HG02840 (cell line): ENCODE measurements around the gene CSK.
"Not testable (repeated sequence)": the region's sequence is repeated elsewhere in the genome, so short reads cannot be mapped to it uniquely, and the experiment has no call there.

ENCODE experiments used
- ATAC-seq: cut with Tn5 transposase; IDR thresholded peaks from one replicate; pipeline ENCODE4 v1.9.1; 2021; ENCODE audit warnings: mild to moderate bottlenecking, moderate library complexity, moderate number of reproducible peaks; ENCODE audit not compliant: unreplicated experiment, low FRiP score

The CSK gene

DNA sequence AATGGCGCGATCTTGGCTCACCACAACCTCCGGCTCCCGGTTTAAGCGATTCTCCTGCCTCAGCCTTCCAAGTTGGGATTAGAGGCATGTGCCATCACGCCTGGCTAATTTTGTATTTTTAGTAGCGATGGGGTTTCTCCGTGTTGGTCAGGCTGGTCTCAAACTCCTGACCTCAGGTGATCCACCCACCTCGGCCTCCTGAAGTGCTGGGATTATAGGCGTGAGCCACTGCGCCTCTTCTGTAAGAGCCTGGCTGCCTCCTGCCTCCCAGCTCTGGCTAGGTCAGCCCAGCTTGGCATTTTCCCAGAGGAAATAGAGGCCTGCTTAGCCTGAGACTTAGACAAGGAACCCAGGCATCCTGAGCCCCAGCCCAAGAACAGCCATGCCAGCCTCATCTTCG lies 4.2 kb downstream of the CSK start:
- not testable (repeated sequence) for ATAC-seq

DNA sequence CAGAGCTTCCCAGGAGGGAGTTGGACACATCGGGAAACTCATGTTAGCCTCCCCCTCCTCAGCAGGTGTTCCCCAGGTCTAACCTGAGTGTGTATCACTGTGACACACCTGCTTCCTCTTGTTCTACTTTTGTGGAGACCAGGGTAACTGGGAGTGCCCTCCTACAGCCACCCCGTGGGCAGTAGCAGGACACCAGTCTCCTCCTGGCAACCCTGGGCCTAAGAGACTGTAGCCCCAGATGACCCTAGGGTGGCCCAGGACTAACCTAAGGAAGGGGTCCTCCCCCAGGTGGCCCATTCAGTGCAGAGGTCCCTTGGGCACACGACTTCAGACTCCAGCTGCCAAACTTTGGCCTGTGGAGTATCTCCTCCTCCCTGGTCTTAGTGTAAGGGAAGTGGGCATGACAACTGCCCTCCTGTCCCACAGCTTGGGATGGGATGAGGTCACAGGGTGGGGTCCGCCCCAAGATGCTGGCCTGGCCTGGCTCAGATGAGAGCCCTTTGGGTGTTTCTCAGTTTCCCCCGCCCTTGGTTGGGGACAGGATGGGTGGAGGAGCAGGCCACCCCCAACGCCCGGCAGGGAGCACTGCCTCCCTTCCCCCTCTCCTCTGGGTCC lies 4.8 kb downstream of the CSK start:
- ATAC-seq = no peak

DNA sequence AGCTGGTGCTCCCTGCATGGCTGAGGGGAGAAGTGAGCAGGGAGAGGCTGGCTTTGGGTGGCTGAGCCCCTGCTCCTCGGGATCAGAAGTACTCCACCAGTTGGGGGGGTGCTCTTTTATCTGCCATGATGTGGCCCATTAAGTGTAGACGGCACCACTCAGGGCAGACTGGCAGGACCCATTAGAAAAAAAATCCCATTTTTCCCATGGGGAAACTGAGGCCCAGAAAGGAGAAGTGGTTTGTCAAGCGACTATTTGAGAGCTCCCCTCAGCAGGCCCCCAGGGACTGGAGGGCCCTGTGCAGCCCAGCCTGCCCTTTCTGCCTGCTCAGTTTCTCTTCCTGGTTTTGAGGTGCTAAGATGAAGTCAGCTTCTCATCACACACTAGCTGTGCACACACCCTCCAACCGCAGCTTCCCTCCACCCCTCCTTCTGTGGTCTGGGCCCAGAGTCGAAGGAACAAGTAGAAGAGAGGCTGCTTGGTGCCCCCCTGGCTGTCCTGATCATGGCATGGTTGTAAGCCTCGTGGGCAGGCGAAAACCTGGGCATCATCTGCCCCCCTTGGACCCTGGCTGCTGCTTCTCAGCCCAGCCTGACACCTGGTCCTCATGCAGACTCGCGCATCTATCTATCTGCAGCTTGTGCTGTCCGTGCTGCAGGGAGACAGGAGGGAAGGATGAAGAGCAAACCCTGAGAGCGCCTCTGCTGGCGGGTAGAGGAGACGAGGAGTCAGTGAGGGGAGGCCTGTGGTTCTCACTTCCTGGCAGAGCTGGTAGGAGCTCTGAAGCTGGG lies 5.6 kb downstream of the CSK start:
- peak; percentile 43 for ATAC-seq

DNA sequence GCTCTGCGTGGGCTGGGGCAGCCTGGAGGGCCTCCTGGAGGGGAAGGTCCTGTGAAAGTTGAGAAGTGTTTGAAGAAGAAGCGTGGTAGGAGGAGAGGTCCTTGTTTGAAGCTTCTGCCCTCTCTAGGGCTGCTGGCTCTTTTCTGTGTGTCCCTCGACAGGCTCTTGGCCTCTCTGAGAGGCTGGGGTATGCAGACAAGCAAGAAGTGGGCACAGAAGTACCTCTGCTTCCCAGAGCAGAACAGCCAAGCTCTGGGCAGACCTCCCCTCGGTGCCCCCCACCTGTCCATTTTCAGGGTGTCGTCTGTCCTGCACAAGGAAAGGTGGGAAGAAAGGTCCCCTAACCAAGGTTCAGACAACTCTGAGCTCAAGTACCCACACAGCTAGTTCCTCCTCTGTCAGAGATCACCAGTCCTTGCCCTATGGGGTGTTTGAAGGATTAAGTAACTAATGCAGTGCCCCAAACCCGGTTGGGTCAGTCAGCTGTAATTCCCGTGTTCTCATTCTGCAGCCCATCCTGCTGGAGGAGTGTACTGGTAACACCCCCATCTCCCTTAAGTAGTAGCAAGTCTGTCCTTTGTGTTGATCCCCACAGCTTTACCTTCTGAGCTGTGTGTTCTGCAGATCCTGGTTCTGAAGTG lies 6.3 kb downstream of the CSK start:
- ATAC-seq = no peak

DNA sequence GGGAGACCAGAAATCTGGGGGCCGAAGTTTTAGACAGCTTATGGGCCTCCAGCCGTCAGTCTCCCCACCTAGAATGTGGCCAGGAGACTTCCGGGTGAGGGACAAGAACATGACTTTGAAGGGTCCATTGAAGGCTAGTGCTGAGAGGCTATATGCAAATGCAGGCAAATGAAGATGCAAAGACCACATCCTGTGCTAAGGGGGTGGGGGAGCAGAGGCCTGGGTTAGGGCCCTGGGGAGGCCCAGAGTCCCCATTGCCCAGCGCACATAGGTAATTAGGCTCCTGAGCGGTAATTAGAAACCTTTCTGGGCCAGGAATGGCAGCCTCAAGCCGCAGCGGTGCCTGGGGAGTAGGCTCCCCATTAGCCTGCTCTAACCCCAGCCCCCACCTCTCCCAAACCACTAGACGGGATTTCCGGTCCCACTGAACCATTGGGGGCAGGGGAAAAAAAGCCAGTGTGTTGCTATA lies 6.8 kb downstream of the CSK start:
- ATAC-seq = peak; percentile 24

DNA sequence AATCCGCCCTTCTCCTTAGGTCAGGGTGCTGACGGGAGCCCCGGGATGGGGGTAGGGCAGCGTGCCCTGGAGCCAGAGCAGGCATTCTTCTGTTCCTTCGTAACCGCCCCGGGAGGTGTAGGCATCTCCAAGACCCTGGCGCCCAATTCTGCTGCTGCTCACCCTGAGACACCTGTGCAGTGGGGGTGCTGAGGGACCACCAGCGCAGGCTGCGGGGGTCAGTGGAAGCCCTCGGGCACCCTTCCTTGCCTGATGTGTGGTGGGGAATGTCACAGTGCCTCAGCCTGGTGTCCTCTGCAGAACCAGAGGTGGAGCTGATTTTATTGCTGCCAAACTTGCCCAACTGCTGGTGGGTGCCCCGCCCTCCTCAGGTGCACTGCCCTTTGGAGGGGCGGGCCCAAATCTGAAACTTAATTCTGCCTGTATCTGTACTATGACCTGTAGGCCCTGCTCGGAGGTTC lies 7.3 kb downstream of the CSK start:
- ATAC-seq = no peak

DNA sequence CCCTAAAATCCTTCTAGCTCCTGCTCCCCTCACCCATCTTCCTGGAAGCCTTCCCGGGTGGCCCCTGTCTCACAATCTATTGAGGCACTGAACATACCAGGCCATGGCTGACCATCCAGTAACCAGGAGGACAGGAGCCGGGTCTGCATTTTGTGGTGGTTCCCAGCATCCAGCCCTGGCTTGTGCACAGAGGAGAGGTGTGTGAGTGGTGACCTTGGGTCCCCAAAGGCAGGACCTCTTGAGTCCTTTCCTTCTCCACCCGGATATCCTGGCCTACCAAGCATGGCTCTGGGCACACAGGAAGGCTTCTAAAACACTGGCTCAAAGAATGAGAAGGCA lies 7.8 kb downstream of the CSK start:
- no peak for ATAC-seq

DNA sequence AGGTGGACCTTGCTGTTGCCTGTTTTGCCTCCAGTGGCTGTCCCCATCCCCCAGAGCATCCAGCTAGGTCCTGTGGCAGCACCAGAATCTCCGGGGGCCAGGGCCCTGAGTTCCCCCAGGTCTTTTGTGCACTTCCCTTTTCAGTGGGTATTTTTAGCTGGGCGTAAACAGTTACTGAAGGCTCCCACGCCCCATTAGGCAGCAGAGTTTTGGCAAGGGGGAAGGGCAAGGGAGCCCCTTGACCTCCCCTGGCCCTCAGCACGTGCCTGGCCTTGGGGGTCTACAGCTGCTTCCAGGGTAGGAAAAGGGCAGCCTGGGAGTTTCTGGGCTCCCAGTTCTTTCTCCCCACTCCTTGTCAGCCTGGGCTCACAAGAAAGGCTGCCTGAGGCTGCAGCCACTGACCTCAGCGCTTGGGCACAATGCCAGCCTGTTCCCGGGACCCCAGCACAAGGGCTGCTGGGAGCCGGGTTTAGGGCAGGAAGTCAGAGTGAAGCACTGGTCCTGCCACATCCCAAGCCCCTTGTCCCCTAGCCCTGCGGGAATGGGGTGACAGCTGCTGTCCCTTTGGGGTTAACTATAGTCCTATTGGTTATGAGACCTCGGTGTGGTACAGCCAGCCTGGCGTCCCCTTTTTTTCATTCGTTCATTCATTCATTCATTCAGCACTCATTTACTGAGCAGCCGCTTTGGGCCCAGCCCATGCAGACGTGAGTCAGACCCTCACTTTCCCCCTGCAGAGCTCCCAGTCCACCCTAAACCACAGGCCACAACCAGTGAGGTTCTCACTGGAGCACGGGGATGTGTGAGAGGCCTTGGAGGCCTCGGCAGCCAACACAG lies 8.4 kb downstream of the CSK start:
- no peak for ATAC-seq

DNA sequence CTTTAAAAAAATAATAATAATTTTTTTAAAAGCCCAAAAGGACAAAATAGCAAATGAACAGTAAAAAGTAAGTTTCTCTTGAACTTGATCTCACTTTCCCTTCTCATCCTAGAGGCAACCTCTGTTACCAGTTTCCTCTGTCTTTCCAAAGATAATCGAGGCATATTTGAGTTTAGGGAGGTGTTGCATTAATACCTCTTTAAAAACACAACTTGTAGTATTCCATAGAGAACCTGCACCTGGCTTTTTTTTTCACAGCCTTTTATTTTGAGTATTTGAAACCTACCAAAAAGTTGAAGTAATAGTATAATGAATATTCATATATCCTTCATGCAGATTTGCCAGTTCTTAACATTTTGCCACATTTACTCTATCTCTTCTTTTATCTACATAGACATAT lies 9.1 kb downstream of the CSK start:
- ATAC-seq = no peak

DNA sequence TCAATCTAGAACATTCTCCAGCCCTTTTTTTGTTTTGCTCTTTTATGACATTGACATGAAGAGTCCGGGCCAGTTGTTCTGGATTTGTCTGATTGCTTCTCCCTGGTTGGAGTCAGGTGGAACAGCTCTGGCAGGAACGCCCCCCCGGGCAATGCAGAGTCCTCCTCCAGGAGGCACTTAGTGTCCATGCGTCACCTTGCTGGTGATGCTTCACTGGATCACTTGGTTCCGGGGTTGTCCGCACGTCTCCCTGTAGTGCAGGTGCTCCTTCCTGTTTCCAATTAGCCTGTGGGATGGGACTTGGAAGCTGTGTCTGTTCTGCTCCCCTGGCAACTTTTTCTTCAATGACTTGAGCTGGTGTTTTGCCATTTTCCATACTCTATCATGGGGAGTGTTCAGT lies 9.8 kb downstream of the CSK start:
- ATAC-seq = no peak

DNA sequence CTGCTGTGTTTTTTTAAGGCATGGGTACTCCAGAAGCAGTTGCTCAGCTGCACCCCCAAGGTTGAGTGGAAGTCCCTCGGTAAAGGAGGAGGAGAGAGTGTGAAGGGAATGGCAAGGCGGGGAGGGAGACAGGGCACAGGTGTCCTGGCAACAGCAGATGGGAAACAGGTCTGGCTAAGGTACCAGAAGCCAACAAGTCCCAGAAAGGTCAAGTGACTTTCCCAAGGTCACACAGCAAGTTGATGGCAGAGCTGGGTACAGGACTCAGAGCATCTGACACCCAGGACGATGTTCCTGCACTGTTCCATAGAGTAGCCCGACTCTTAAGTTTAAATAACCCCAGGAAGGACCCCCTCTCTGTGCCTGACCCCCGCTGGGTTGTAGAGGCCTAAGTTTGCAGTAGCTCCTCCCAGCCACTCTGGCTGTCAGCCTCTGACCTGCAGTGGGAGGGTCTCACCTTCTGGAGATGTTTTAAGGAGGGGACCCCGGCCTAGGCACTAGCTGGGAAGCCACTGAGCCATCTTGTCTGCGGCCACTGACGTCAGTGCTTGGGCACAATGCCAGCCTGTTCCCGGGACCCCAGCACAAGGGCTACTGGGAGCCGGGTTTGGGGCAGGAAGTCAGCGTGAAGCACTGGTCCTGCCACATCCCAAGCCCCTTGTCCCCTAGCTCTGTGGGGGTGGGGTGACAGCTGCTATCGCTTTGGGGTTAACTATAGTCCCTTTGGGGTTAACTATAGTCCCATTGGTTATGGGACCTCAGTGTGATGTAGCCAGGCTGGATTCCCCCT lies 10.5 kb downstream of the CSK start:
- no peak for ATAC-seq

DNA sequence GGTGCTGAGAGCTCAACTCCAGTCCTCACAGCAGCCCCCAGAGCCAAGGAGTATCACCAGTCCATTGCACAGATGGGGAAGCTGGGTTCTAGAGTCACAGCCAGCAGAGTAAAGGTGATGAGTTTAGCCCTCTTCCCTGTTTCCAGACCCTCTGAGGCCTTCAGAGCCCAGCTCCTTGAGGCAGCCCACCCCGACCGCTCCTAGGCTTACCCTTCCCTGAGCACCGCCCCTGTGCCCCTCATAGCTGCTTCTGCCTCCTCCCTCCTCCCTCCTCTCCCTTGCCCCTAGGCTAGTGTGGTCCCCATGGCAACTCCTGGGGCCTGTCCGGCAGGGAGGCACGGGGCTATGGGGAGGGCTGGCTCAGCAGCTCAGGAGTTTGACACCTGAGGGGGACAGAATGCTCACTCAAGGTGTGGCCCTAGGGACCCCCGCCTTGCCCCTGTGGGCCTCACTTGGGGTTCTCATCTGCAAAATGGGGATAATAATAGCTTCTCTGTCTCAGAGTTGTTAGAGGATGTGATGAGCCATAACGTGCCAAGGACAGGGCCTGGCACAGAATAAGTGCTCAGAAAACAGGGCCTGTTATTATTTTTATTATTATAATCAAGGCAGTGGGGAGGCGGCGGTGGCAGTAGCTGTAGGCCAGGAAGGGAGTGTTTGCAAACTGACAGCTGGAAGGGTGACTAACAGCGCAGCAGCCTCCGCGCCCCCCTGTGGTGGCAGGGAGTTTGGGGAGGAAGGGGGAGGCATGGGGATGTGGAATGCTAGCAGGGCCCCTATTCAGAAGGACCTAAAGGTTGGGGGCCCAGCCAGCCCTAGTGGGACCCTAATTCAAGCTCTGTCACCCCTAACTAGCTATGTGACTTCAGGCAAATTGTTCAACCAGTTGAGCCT lies 11.5 kb downstream of the CSK start:
- ATAC-seq = no peak

DNA sequence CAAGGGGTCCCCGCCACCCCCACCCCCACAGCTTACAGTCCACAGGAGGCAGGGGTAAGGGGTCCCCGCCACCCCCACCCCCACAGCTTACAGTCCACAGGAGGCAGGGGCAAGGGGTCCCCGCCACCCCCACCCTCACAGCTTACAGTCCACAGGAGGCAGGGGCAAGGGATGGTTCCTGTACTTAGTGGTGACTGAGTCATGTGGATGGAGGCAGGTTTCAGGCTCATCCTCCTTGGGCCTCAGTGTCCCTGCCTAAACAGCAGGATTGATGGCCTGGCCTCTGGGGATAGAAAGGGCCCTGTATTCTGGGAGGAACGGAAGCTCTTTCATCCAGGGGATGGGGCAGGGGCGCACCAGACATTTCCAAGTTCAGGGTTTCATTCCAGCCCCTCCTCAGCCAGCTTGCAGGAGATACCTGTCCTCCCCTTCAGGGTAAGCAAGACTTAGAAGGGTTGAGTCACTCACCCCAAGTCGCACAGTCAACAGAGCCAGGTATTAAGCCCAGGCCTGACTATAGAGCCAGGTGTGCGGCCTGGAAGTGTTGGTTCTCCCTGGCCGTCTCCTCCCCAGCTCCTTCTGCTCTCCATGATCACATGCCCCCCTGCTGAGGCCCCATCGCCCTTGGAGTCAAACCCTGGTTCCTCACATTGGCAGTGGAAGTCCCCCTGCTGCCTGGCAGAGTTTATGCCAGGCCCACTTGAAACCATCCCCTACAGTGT lies 12.5 kb downstream of the CSK start:
- no peak for ATAC-seq

DNA sequence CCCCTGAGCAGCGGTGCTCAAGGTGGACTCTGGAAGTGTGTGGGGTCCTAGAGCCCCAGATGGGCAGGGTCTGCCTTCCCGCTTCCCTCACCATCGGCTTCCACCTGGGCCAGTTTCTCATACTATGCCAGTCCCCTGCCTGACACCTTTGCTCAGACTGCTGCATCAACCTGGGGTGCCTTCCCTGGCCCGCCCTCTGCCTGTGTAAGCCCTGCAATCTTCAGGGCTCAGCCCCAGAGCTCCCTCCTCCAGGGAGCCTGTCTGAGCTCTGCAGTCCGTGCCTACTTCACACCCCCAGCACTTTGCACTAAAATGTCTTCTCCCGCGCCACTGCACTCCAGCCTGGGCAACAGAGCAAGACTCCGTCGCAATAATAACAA lies 13.1 kb downstream of the CSK start:
- no peak for ATAC-seq

DNA sequence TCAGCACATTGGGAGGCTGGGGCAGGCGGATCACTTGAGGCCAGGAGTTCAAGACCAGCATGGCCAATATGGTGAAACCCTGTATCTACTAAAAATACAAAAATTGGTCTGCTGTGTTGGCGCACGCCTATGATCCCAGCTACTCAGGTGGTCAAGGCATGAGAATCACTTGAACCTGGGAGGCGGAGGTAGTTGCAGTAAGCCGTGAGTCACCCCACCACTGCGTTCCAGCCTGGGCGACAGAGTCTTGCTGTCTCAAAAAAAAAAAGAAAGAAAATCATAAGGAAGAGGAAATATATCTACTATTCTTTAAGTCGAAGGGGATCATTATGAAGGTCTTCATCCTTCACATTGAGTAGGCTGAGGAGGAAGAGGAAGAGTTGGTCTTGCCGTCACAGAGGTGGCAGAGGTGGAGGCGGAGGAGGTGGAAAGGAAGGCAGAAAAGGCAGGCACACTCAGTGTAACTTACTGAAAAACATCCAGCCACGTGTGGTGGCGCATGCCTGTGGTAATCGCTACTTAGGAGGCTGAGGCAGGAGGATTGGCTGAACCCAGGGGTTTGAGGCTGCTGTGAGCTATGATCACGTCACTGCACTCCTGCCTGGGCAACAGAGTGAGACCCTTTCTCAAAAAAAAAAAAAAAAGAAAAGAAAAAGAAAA lies 14.2 kb downstream of the CSK start:
- no peak for ATAC-seq

DNA sequence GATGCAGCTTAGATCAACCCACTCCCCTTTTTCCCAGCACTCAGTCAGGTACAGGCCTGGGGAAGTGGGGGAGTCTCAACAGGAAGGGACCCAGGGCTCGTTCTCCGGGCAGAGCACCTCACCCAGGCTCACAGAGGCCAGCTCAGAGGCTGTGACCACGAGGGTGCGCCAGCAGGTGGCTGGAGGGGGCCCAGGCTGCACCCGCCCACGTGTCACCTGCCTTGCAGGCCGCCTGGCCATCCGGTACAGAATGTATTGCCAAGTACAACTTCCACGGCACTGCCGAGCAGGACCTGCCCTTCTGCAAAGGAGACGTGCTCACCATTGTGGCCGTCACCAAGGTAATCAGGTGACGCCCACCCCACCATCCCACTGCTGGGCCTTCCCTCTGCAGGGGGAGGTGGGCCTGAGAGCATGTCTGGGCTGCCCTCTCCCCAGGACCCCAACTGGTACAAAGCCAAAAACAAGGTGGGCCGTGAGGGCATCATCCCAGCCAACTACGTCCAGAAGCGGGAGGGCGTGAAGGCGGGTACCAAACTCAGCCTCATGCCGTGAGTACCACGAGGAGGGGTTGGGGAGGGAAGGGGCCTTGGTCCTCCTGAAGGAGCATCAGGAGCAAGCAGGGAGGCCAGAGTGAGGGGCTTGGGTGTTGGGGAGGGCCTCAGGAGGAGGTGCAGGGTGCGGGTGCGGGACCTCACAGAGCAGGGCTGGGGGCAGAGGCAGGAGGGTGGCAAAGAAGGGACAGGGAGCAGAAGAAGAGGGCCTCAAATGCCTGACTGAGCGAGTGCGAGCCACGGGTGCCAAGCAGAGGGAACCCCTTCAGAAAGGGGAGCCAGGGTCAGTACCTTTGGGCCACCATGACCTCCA lies 16.7 kb downstream of the CSK start:
- ATAC-seq = no peak

DNA sequence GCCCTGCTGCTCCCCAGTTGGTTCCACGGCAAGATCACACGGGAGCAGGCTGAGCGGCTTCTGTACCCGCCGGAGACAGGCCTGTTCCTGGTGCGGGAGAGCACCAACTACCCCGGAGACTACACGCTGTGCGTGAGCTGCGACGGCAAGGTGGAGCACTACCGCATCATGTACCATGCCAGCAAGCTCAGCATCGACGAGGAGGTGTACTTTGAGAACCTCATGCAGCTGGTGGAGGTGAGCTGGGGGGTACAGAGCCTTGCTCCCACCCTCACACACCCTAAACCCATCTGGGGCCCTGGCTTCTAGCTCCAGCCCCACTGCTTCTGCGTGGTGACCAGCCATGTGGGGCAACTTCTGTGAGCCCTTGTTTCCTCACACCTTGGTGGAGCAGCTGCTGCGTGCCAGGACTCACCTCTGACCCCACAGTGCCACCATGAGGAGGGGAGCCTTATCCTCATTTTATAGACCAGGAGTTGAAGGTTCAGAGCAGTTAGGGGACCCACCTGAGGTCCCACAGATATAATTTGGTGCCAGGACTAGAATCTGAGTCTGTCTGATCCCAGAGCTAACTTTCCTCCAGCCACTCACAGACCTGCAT lies 17.5 kb downstream of the CSK start:
- ATAC-seq = no peak
